Subcutaneous abdominal adipose tissue (tissue), 5 donors: ENCODE data around the gene CEP164.

Experiments used
- H3K27ac ChIP-seq: one replicate; pipeline ENCODE4 v1.7.0; 2013; ENCODE audit warnings: low read depth, mild to moderate bottlenecking, inconsistent platforms, low read length, moderate library complexity
- H3K27me3 ChIP-seq, 5 donors: one replicate each; pipeline ENCODE4 v1.7.0; 2013; ENCODE audit warnings: low read length in 5 of 5, inconsistent platforms in 1 of 5; ENCODE audit not compliant: control insufficient read depth in 5 of 5, insufficient read depth in 4 of 5
- H3K36me3 ChIP-seq, 5 donors: one replicate each; pipeline ENCODE4 v1.7.0; 2013; ENCODE audit warnings: low read length in 5 of 5; ENCODE audit not compliant: control insufficient read depth in 5 of 5, insufficient read depth in 5 of 5
- H3K4me1 ChIP-seq, 5 donors: one replicate each; pipeline ENCODE4 v1.7.0; 2013; ENCODE audit warnings: low read length in 5 of 5, mild to moderate bottlenecking in 3 of 5, moderate library complexity in 1 of 5; ENCODE audit not compliant: control insufficient read depth in 5 of 5, insufficient read depth in 5 of 5
- H3K4me3 ChIP-seq, 5 donors: one replicate each; pipeline ENCODE4 v1.7.0; 2013; ENCODE audit warnings: low read length in 5 of 5, low read depth in 1 of 5
- H3K9ac ChIP-seq, 5 donors: one replicate each; pipeline ENCODE4 v1.7.0; 2013; ENCODE audit warnings: low read length in 5 of 5, mild to moderate bottlenecking in 4 of 5, moderate library complexity in 3 of 5
- H3K9me3 ChIP-seq, 5 donors: one replicate each; pipeline ENCODE4 v1.7.0; 2013; ENCODE audit warnings: low read length in 5 of 5; ENCODE audit not compliant: control insufficient read depth in 5 of 5
- donor health status: healthy.
- donor health status: healthy.
- donor health status: healthy.
- donor health status: healthy.
- donor health status: healthy.

CEP164 gene

DNA sequence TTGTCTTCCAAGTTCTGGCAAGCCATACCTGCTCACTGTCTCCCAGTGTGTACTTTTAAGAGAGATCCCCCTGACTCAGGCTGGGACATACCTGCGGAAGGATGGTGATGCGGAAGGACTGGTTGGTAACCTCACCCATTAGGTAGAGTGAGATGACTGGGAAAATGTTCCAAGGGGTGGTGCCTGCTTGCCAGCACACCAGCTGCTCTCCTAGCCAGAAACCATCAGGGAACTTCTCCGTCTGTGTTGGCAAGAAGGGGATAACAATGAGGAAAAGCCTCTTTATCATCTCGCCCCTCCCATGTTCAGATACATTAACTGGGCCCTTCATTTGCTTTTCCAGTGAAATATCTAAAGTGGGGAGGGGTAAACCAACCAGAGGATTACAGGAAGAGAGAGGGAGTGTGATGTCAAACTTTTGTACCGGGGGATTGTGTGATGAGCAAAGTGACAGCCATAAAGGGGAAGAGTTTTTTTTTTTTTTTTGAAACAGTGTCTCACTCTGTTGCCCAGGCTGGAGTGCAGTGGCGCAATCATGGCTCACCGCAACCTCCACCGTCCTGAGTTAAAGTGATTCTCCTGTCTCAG, 36.8 kb upstream of the CEP164 start, which contains the start of gene BACE1-AS:
TSS of gene BACE1-AS (plus strand) at position 538 of the 588 bp plus-strand sequence.
- peaks cover 20 to 90% (median 76%) of the 10 kb centered on the region in 5 donors for H3K36me3 ChIP-seq
- H3K4me3 ChIP-seq: no peak within 1 kb of the TSS
- H3K27ac ChIP-seq: no peak within 1 kb of the TSS
- H3K9me3 ChIP-seq: no peaks in the 10 kb centered on the region
- H3K4me1 ChIP-seq: no peaks in the 10 kb centered on the region
- H3K9ac ChIP-seq: no peak within 1 kb of the TSS
- no peaks in the 10 kb centered on the region for H3K27me3 ChIP-seq

DNA sequence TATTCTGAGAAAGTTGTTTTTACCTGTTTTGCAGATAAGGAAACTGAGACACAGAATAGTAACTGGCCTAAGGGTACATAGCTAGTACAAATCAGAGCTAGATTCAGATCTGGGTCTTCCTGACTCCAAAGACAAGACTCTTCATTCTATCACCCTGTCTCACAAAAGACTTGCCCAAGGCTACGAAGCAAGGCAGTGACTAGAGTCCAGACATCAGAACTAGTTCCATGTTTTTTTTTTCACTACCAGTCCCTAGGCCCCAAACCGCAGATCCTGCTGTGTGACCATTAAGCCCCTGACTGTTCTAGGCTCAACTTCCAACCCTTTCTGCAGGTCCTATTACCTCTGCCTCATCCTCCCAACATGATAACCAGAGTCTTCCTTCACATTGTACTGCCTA, 35.0 kb upstream of the CEP164 start:
- Histone ChIP-seq H3K4me3 (no peak overlapping the region), H3K27ac (no peak overlapping the region), H3K4me1 (no peaks in the 10 kb centered on the region), H3K36me3 (peaks cover 9 to 81% (median 64%) of the 10 kb centered on the region in 5 donors), H3K27me3 (no peaks in the 10 kb centered on the region), H3K9ac (no peak overlapping the region), H3K9me3 (no peaks in the 10 kb centered on the region)

DNA sequence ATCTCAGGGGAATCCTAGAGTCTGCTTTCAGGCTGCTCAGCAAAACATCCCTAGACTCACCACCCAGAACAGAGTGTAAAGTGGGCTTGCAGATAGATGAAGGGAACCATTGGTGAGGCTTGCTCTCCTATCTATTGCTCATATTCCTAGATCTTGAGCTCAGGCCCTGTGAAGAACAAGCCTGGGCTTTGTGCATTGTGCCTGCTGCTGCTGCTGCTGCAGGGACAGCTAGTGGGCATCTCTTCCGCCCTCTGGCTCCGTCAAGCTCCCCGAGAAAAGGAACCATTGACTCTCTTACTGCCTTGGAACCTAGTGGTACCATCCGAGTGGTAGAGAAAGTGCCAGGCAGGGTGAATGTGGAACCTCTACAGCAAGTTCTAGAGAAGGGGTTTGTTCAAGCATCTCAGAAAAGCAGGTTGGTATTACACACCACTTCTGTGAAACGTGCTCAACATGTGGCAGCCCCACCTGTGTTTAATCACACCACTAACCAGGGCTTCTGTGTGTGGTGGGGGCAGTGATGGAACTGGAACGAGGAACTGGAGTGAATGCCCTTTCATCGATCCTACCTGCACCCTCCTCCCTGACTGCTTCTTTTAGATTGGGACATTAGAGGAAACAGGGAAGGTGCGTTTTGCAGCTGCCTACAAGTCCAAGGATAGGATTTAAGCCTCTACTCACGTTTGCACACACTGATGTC, 32.1 kb upstream of the CEP164 start:
- H3K9ac ChIP-seq: no peak overlapping the region
- no peaks in the 10 kb centered on the region for H3K9me3 ChIP-seq
- H3K36me3 ChIP-seq: peaks cover 3 to 51% (median 35%) of the 10 kb centered on the region in 5 donors
- peaks cover 0 to 9% (median 7%) of the 10 kb centered on the region in 5 donors for H3K4me1 ChIP-seq
- H3K27me3 ChIP-seq: no peaks in the 10 kb centered on the region
- H3K27ac ChIP-seq: no peak overlapping the region
- no peak overlapping the region for H3K4me3 ChIP-seq

DNA sequence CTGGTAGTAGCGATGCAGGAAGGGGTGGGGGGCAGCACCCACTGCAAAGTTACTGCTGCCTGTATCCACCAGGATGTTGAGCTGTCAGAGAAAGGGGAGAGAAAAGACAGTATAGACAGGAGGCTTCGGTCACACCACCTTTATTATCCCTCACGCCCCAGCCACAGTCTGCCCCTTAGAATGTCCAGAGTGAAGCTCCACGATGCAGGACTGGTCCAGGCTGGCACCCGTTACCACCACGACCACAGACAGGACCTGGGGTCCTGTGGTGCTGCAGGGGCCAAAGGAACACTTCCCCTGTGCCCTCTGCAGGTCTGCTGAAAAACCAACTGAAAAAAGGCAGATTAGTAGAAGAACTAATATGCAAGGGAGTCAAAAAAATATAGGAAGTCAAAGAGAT, 30.8 kb upstream of the CEP164 start:
- Histone ChIP-seq H3K27me3 (no peaks in the 10 kb centered on the region), H3K36me3 (peaks cover 3 to 38% (median 25%) of the 10 kb centered on the region in 5 donors), H3K9me3 (no peaks in the 10 kb centered on the region), H3K4me1 (peaks cover 0 to 9% (median 8%) of the 10 kb centered on the region in 5 donors), H3K4me3 (no peak overlapping the region), H3K9ac (no peak overlapping the region), H3K27ac (no peak overlapping the region)

DNA sequence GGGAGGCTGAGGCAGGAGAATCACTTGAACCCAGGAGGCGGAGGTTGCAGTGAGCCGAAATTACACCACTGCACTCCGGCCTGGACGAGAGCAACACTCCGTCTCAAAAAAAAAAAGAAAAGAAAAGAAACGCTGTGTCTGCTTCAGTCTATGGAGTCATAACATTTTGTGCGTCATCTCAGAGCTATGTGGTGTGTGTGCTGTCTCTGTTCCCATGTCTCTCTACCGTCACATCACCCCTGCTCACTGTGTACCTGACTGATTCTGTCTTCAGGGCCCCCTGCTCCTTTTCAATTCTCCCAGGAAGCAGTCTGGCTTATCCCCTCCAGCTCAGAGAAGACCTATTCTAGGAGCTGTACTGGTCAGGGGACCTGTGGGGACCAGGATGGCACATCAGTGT, 29.5 kb upstream of the CEP164 start:
- H3K9me3 ChIP-seq: no peaks in the 10 kb centered on the region
- H3K36me3 ChIP-seq: peaks cover 0 to 29% (median 19%) of the 10 kb centered on the region in 5 donors
- peaks cover 0 to 9% (median 8%) of the 10 kb centered on the region in 5 donors for H3K4me1 ChIP-seq
- H3K27me3 ChIP-seq: no peaks in the 10 kb centered on the region
- H3K9ac ChIP-seq: no peak overlapping the region
- no peak overlapping the region for H3K27ac ChIP-seq
- H3K4me3 ChIP-seq: no peak overlapping the region

DNA sequence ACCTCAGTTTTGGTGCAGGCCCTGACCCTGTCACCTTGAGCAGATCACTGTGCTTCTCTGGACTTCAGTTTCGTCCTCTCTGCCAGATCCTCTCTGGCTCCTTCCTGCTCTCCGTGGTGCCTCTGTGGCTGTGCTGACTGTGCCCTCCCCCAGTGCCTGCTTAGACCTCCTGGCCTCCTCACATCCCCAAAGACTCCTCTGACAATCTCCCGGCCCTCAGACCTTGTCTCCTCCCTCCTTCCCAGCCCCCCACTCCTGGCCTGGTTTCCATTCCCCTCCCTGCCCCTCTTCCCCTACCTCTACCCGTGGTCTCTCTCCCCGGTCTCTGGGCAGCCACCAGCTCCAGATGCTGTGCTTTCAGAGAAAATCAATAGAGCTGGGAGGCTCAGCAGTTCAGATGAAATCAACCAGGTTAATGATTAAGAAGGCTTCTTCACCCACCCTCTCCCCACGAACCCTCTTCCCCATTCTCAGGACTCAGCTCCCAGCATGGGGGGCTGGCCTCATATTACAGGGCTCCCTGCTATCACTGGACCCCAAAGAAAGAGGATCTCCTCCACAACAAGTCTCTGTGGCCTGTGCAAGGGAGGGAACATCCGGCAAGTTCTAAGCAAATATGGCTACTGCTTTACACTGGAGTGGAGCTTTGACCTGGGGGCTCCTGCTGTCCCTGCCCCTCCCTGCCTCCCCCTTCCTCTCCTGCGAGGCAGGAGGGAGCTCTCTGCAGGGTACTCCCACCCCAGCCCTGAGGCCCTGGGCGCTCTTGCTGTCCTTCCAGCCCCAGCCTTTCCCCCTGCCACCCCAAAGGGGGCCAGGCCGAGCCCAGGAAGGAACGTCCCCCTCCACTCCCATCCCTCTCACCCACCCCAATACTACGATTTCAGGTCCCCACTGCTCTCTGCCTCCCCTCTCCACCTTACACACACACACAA, 28.0 kb upstream of the CEP164 start:
- Histone ChIP-seq H3K9ac (peak overlapping the region in 2 of 5 donors; percentile 31 to 41), H3K4me1 (peaks cover 0 to 9% (median 8%) of the 10 kb centered on the region in 5 donors), H3K9me3 (no peaks in the 10 kb centered on the region), H3K4me3 (no peak overlapping the region), H3K36me3 (peaks cover 0 to 19% (median 14%) of the 10 kb centered on the region in 5 donors), H3K27me3 (no peaks in the 10 kb centered on the region), H3K27ac (no peak overlapping the region)

DNA sequence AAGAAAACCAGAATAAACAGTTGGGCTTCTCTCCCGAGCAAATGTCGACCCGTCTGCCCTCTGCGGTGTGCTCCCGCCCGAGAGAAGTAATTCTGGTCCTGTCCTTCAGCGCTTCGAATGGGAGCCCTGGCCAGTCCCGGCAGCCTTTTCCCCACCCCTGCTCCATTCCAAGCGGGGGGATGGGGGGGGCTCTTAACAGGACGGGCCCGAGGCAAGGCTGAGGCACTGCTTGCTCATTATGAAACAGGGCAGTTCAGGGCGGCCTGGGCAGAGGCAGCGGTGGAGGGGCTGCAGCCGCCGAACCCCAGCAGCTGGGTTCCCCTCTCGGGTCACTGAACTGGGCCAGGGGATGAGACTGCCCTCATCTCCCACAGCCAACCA, 27.4 kb upstream of the CEP164 start:
- peaks cover 0 to 12% (median 8%) of the 10 kb centered on the region in 5 donors for H3K36me3 ChIP-seq
- no peak overlapping the region for H3K4me3 ChIP-seq
- peak overlapping the region in 2 of 5 donors; percentile 31 to 41 for H3K9ac ChIP-seq
- peaks cover 0 to 9% (median 8%) of the 10 kb centered on the region in 5 donors for H3K4me1 ChIP-seq
- H3K27me3 ChIP-seq: no peaks in the 10 kb centered on the region
- H3K27ac ChIP-seq: no peak overlapping the region
- H3K9me3 ChIP-seq: no peaks in the 10 kb centered on the region

DNA sequence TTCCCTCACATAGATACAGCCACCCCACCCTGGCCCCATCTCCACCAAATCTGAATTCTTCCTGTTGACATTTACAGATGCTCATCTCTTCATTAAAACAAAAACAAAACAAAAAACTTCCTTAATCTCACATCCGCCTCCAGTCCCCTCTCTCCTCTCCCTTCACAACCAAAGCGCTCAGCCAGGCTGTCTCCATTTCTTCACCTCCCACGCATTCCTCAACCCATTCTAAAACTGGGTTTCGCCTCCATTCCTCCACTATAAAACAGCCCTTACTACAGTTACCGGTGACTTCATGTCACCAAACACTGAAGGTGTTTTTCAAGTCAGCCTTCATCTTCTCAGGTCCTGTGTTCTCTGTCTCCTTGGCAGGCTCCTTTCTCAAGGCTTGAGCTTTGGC, 26.9 kb upstream of the CEP164 start:
- H3K27ac ChIP-seq: no peak overlapping the region
- H3K4me1 ChIP-seq: peaks cover 0 to 9% (median 8%) of the 10 kb centered on the region in 5 donors
- peak overlapping the region in 1 of 5 donors; percentile 31 for H3K9ac ChIP-seq
- peaks cover 0 to 8% (median 3%) of the 10 kb centered on the region in 5 donors for H3K36me3 ChIP-seq
- no peak overlapping the region for H3K4me3 ChIP-seq
- H3K9me3 ChIP-seq: no peaks in the 10 kb centered on the region
- H3K27me3 ChIP-seq: no peaks in the 10 kb centered on the region

DNA sequence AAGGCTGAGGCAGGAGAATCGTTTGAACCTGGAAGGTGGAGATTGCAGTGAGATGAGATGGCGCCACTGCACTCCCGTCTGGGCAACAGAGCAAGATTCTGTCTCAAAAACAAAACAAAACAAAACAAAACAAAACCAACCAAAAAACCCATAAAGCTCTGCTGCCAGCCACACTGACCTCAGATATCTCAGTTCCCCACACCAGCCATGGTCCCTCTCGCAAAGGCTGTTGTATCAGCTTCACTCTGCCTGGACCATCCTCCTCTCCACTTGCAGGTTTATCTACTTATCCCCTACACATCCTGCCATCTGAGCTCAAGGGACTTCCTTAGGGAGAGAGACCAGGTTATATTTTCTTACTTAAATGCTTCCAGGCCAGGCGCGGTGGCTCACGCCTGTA, 25.4 kb upstream of the CEP164 start:
- Histone ChIP-seq H3K4me3 (no peak overlapping the region), H3K4me1 (peaks cover 0 to 9% (median 8%) of the 10 kb centered on the region in 5 donors), H3K36me3 (peaks cover 0 to 2% (median 0%) of the 10 kb centered on the region in 5 donors), H3K27ac (no peak overlapping the region), H3K9me3 (no peaks in the 10 kb centered on the region), H3K9ac (no peak overlapping the region), H3K27me3 (no peaks in the 10 kb centered on the region)
